WTC11 (cell line): Measurements from ENCODE around the gene TNNI3K.

ENCODE experiments used
- ATF2 ChIP-seq: sonication (generic); formaldehyde crosslinking; IDR thresholded peaks from 2 replicates; pipeline ENCODE4 v1.8.1; 2022; ENCODE audit warnings: low read depth, missing genetic modification reagents, borderline replicate concordance
- CTCF ChIP-seq: fragments of 200-600 bp; IDR thresholded peaks from 2 replicates; pipeline ENCODE4 v1.8.0; 2022; ENCODE audit warnings: antibody characterized with exemption
- JUN ChIP-seq: sonication (generic); formaldehyde crosslinking; IDR thresholded peaks from 2 replicates; pipeline ENCODE4 v1.8.0; 2023; ENCODE audit warnings: mild to moderate bottlenecking, missing genetic modification reagents
- MAX ChIP-seq: sonication (generic); formaldehyde crosslinking; IDR thresholded peaks from 2 replicates; pipeline ENCODE4 v1.8.0; 2022; ENCODE audit warnings: mild to moderate bottlenecking, missing genetic modification reagents
- ZNF425 ChIP-seq: fragments of 250-450 bp; sonication (Bioruptor Pico); conservative IDR thresholded peaks from 2 replicates; pipeline ENCODE4 v1.9.0; 2021; ENCODE audit warnings: mild to moderate bottlenecking

- TF ChIP-seq ZNF425 (no peak), CTCF (peak; percentile 34), MAX (CRISPR knock-in tag) (no peak), JUN (CRISPR knock-in tag) (no peak), ATF2 (no peak)
Measured at GRCh38 chr1:74468982-74469603, 233.9 kb downstream of the TNNI3K start.
